ENCODE measurements around the gene DTWD2. TPM values are rescaled to one million over a fixed set of nuclear protein-coding genes. Genes with fewer than 3 reads are reported as not detected.
"Not testable (repeated sequence)": the region's sequence is repeated elsewhere in the genome, so short reads cannot be mapped to it uniquely, and the experiment has no call there.

DTWD2 gene
- total RNA-seq, 1 donor from 2014 or later: 16.8 TPM

- not testable (repeated sequence) for DNase-seq (ENCODE audit: low read depth)
Measured at GRCh38 chr5:118952306-118952705, 36.0 kb downstream of the DTWD2 start.

GRCh38 chr5:118950354-118950753, 38.0 kb downstream of the DTWD2 start:
- not testable (repeated sequence) for DNase-seq (ENCODE audit: low read depth)

- no peak for DNase-seq (ENCODE audit: low read depth)
Measured at GRCh38 chr5:118946138-118946800, 42.1 kb downstream of the DTWD2 start.

- peak; percentile 16 for DNase-seq (ENCODE audit: low read depth)
Measured at GRCh38 chr5:118937393-118938061, 50.8 kb downstream of the DTWD2 start.

GRCh38 chr5:118933703-118934102, 54.6 kb downstream of the DTWD2 start:
- no peak for DNase-seq (ENCODE audit: low read depth)

GRCh38 chr5:118931564-118931963, 56.8 kb downstream of the DTWD2 start:
- no peak for DNase-seq (ENCODE audit: low read depth)

- DNase-seq (ENCODE audit: low read depth): no peak
Measured at GRCh38 chr5:118924006-118924389, 64.3 kb downstream of the DTWD2 start.

- no peak for DNase-seq (ENCODE audit: low read depth)
Measured at GRCh38 chr5:118923295-118924005, 64.9 kb downstream of the DTWD2 start.

- DNase-seq (ENCODE audit: low read depth): no peak
Measured at GRCh38 chr5:118921866-118922265, 66.5 kb downstream of the DTWD2 start.

GRCh38 chr5:118919016-118919415, 69.3 kb downstream of the DTWD2 start:
- DNase-seq (ENCODE audit: low read depth): no peak

- no peak for DNase-seq (ENCODE audit: low read depth)
Measured at GRCh38 chr5:118918232-118918631, 70.1 kb downstream of the DTWD2 start.

- not testable (repeated sequence) for DNase-seq (ENCODE audit: low read depth)
Measured at GRCh38 chr5:118907536-118907935, 80.8 kb downstream of the DTWD2 start.

- DNase-seq (ENCODE audit: low read depth): peak; percentile 96
Measured at GRCh38 chr5:118906947-118907346, 81.4 kb downstream of the DTWD2 start.

GRCh38 chr5:118905196-118905595, 83.2 kb downstream of the DTWD2 start:
- DNase-seq (ENCODE audit: low read depth): no peak

- DNase-seq (ENCODE audit: low read depth): no peak
Measured at GRCh38 chr5:118902656-118903438, 85.5 kb downstream of the DTWD2 start.

GRCh38 chr5:118894709-118895108, 93.6 kb downstream of the DTWD2 start:
- no peak for DNase-seq (ENCODE audit: low read depth)

GRCh38 chr5:118891252-118891651, 97.1 kb downstream of the DTWD2 start:
- peak; percentile 6 for DNase-seq (ENCODE audit: low read depth)

- DNase-seq (ENCODE audit: low read depth): no peak
Measured at GRCh38 chr5:118889165-118889564, 99.2 kb downstream of the DTWD2 start.

GRCh38 chr5:118888556-118888955, 99.8 kb downstream of the DTWD2 start:
- DNase-seq (ENCODE audit: low read depth): no peak

GRCh38 chr5:118883362-118883761, 105.0 kb downstream of the DTWD2 start:
- DNase-seq (ENCODE audit: low read depth): no peak

- DNase-seq (ENCODE audit: low read depth): no peak
Measured at GRCh38 chr5:118882666-118883065, 105.7 kb downstream of the DTWD2 start.

GRCh38 chr5:118876852-118877251, 111.5 kb downstream of the DTWD2 start:
- DNase-seq (ENCODE audit: low read depth): not testable (repeated sequence)
